Kidney epithelial cell (primary cell): ENCODE measurements around the gene KHK. TPM values are rescaled to one million over a fixed set of nuclear protein-coding genes. Genes with fewer than 3 reads are reported as not detected.
A peak's percentile ranks its signal among the peaks of the same experiment; 100 is the strongest.

Source experiments
- DNase-seq: peaks from one replicate; pipeline ENCODE4 v3.0.0-alpha.2; 2010; ENCODE audit warnings: low read depth
- H3K27me3 ChIP-seq: 2 replicates; pipeline ENCODE4 v1.6.0; 2011; ENCODE audit warnings: low read length; ENCODE audit not compliant: control insufficient read depth, insufficient read depth
- H3K36me3 ChIP-seq: 2 replicates; pipeline ENCODE4 v1.5.1; 2011; ENCODE audit warnings: low read length; ENCODE audit not compliant: control insufficient read depth, insufficient read depth
- H3K4me3 ChIP-seq: 2 replicates; pipeline ENCODE4 v1.5.1; 2011; ENCODE audit warnings: low read depth, mild to moderate bottlenecking, control low read depth, low read length
- total RNA-seq: library from RNA; depleted of rRNA; stranded (reverse); fragments of >200 nt; gene quantifications from 2 replicates; pipeline ENCODE4 v1.2.3, GENCODE V29; 2015
- TF ChIP-seq, protein P1 (sequence below): IDR thresholded peaks from 2 replicates; pipeline ENCODE4 v1.5.1; 2011; ENCODE audit warnings: mild to moderate bottlenecking, moderate library complexity, low read length, control low read depth, inconsistent platforms; ENCODE audit not compliant: insufficient read depth, poor library complexity, severe bottlenecking

KHK gene
- total RNA-seq, 1 donor from 2014 or later: 3.1 TPM

DNA sequence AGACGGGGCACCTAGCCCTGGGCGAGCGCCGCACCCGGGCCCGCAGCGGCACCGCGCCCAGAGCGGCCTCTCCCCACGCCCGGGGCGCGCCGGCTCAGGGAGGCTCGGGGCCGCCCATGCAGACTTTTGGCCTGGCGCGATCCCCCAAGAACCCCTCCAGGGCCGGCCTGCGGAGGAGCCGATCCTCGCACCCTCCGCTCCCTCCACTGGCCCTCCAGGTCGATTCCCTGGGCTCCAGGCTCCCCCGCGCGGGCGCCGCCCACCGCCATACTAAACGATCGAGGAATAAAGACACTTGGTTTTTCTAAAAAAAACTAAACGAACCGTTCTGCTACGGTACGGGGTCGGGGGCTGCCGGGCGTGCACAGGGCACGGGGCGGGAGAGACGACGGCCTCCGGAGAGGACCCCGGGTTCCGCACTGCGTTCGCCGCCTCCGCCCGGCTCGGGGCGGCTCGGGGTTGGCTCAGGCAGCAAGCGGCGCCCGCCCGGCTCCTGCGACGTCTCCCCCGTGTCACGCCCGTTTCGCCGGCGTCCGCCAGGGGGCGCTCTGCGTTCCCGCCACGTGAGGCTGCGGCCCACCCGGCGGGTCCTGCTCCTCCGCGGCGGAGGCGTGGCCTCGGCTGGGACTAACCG is 365 bp upstream of the KHK start:
- Histone ChIP-seq H3K4me3 (peak overlapping the region; percentile 55), H3K36me3 (no peaks in the 10 kb centered on the region), H3K27me3 (no peaks in the 10 kb centered on the region)
- DNase-seq: peak; percentile 51
- TF ChIP-seq, protein P1, sequence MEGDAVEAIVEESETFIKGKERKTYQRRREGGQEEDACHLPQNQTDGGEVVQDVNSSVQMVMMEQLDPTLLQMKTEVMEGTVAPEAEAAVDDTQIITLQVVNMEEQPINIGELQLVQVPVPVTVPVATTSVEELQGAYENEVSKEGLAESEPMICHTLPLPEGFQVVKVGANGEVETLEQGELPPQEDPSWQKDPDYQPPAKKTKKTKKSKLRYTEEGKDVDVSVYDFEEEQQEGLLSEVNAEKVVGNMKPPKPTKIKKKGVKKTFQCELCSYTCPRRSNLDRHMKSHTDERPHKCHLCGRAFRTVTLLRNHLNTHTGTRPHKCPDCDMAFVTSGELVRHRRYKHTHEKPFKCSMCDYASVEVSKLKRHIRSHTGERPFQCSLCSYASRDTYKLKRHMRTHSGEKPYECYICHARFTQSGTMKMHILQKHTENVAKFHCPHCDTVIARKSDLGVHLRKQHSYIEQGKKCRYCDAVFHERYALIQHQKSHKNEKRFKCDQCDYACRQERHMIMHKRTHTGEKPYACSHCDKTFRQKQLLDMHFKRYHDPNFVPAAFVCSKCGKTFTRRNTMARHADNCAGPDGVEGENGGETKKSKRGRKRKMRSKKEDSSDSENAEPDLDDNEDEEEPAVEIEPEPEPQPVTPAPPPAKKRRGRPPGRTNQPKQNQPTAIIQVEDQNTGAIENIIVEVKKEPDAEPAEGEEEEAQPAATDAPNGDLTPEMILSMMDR: peak; percentile 24

DNA sequence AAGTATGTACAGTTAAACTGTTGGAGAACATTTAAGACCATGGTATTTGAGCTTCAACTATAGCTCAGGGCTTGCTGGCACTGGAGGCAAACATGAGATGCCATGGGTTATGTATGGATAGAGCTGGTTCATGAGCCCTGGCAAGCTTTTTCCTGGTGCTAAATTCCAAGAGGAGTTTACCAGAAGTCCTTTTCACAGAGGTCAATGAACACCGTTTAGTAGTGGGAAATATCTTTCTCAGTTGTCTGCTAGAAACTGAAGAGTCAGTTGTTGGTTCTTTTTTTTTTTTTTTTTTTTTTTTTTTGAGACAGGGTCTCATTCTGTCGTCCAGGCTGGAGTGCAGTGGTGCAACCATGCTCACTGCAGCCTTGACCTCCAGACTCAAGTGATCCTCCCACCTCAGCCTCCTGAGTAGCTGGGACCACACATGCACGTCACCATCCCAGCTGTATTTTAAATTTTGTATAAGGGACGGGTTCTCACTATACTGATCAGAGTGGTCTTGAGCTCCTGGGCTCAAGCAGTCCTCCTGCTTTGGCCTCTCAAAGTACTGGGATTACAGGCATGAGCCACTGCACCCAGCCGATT is 1.3 kb downstream of the KHK start:
- H3K27me3 ChIP-seq: no peaks in the 10 kb centered on the region
- DNase-seq: no peak
- H3K4me3 ChIP-seq: no peak overlapping the region
- TF ChIP-seq, protein P1: no peak
- H3K36me3 ChIP-seq: no peaks in the 10 kb centered on the region

DNA sequence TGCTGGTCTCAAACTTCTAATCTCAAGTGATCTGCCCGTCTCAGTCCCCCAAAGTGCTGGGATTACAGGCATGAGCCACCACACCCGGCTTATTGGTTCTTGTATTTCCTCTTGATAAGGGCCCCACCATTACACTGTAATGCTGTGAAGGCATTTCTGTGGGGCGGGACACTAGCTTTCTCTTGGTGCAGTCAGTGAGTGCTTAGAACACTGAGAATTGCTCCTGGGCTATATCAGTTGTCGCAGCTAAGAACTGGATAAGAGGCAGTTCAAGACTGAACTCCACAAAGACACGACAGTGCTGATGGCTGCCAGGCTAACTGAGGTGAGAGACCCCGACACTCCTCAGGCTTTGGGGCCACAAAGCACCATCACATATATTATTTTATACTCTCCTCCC is 2.1 kb downstream of the KHK start:
- no peak overlapping the region for H3K4me3 ChIP-seq
- TF ChIP-seq, protein P1: no peak
- H3K36me3 ChIP-seq: no peaks in the 10 kb centered on the region
- no peaks in the 10 kb centered on the region for H3K27me3 ChIP-seq
- DNase-seq: no peak

DNA sequence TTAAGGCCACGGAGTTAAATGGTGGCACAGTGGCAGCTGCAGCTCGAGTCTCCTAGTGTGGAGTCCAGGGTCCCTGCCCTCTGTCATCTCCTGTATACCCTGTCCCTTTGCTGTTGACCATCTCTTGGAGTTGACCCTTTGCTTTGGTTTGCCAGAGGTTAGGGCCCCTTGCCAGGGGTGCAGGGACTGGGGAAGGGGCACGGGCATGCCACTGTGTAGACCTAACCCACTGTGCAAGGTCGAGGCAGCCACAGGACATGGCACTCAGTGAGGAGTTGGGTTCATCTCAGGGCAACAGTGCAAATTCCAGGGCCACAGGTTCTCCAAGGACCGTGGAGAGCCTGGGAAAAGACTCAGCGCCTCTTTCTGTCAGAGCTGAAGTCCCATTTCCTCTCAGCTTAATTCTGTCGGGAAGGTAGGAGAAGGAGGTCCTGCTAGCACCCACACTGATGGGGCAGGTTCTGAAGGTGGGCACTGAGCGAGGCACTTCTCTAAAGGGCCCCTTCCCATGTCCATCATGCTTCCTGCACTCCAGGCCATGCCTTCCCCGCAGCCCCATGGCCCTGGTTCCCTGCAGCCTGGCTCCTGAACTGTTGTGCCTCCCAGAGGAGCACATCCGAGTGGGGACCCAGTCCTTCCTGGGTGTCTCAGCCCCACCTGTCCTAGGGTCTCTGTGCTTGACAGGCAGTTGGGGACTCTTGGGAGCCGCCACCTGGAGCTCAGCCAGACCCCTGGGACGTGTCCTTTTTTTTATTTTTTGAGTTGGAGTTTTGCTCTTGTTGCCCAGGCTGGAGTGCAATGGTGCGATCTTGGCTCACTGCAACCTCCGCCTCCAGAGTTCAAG is 2.8 kb downstream of the KHK start:
- Histone ChIP-seq H3K27me3 (no peaks in the 10 kb centered on the region), H3K36me3 (no peaks in the 10 kb centered on the region), H3K4me3 (no peak overlapping the region)
- no peak for DNase-seq
- TF ChIP-seq, protein P1: no peak

DNA sequence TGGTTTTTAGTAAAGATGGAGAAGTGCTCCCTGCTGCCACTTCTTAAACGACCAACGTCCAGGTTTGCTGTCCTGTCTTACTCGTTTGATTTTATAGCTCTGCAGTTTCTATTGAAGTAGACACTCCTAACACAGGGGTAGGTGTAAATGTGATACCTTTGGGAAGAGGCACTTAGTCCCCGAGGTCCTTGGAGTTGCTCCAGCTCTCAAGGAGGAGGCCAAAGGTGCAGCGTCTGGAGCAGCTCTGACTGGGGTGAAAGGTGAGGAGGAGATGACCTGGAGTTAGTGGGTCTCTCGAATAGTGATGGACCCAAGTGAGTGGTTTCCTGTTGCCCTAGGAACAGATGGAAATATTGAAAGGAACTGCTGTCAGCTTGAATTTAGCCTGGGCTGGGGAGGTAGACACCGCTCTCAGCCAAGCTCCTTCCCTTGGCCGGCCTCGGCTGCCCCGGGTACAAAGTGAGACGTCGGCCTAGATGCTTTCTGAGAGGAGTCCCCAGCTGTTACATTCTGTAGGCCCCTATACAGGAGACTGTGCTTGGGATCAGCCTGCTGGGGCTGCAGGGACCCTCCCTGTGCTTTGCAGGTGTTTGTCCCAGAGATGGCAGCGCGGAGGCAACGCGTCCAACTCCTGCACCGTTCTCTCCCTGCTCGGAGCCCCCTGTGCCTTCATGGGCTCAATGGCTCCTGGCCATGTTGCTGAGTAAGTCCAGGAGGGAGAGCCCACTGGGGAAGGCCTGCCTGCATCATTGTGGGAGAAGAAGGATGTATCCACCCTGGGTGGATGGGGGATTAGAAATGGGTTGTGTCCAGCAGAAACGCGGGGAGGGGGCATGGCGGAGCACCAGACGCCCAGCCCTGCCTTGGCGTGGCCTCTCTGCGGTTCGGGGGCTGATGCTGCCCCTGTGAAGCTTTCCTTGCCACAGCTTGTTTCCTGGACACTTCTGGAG is 5.4 kb downstream of the KHK start:
- Histone ChIP-seq H3K4me3 (no peak overlapping the region), H3K27me3 (no peaks in the 10 kb centered on the region), H3K36me3 (no peaks in the 10 kb centered on the region)
- DNase-seq: no peak
- TF ChIP-seq, protein P1: no peak
